ENCODE data around the gene ZBTB26.

Gene ZBTB26

GRCh38 chr9:122931226-122932121 is at the start of gene ZBTB26:
Gene ZBTB26, minus strand, starts transcription at chr9:122931512. Its CDS starts 11,578 bp downstream, at chr9:122919934.
- peak; percentile 94 for DNase-seq

GRCh38 chr9:122978601-122979000 is 47.3 kb upstream of the ZBTB26 start:
- DNase-seq = no peak

- DNase-seq = no peak
Observed at GRCh38 chr9:122975196-122975595, 43.9 kb upstream of the ZBTB26 start.

- DNase-seq = no peak
Observed at GRCh38 chr9:122961139-122961538, 29.8 kb upstream of the ZBTB26 start.

GRCh38 chr9:122955961-122956360 is 24.6 kb upstream of the ZBTB26 start:
- no peak for DNase-seq

GRCh38 chr9:122954253-122954691 is 23.0 kb upstream of the ZBTB26 start:
- DNase-seq = no peak

- DNase-seq = no peak
Observed at GRCh38 chr9:122951056-122951455, 19.7 kb upstream of the ZBTB26 start.

- DNase-seq = no peak
Observed at GRCh38 chr9:122950263-122950662, 19.0 kb upstream of the ZBTB26 start.

GRCh38 chr9:122949696-122950095 is 18.4 kb upstream of the ZBTB26 start:
- no peak for DNase-seq

- no peak for DNase-seq
Observed at GRCh38 chr9:122948313-122948712, 17.0 kb upstream of the ZBTB26 start.

- DNase-seq = no peak
Observed at GRCh38 chr9:122946461-122947005, 15.2 kb upstream of the ZBTB26 start.

- DNase-seq = no peak
Observed at GRCh38 chr9:122944960-122945888, 13.9 kb upstream of the ZBTB26 start.

- DNase-seq = no peak
Observed at GRCh38 chr9:122941582-122942234, 10.4 kb upstream of the ZBTB26 start.

- DNase-seq = peak; percentile 97
Observed at GRCh38 chr9:122940749-122941581, 9.7 kb upstream of the ZBTB26 start, which contains the start of gene RABGAP1. Gene RABGAP1, plus strand, starts transcription at chr9:122941020. Its CDS starts 16,040 bp downstream, at chr9:122957060.

GRCh38 chr9:122940454-122940748 is 9.1 kb upstream of the ZBTB26 start:
- no peak for DNase-seq

GRCh38 chr9:122939601-122940000 is 8.3 kb upstream of the ZBTB26 start:
- DNase-seq = no peak

GRCh38 chr9:122936883-122937282 is 5.6 kb upstream of the ZBTB26 start:
- DNase-seq = no peak

- no peak for DNase-seq
Observed at GRCh38 chr9:122936464-122936863, 5.2 kb upstream of the ZBTB26 start.

GRCh38 chr9:122930541-122931225 is 629 bp downstream of the ZBTB26 start:
- no peak for DNase-seq

GRCh38 chr9:122929796-122930354 is 1.4 kb downstream of the ZBTB26 start:
- DNase-seq = no peak

GRCh38 chr9:122923947-122924346 is 7.4 kb downstream of the ZBTB26 start:
- no peak for DNase-seq
